Astrocyte of the cerebellum (primary cell): Measurements from ENCODE around the gene TMBIM4.

ENCODE experiments used
- DNase-seq: peaks from one replicate; pipeline ENCODE4 v3.0.0-alpha.2; 2011; ENCODE audit warnings: low read depth
- H3K4me3 ChIP-seq: 2 replicates; pipeline ENCODE4 v1.5.1; 2011; ENCODE audit warnings: mild to moderate bottlenecking, low read depth, low read length, moderate library complexity
- in situ Hi-C: cut with HindIII; loops from 2 replicates; pipeline ENCODE4 v1.10.0; 2017; ENCODE audit warnings: low sequenced_read_pairs
- TF ChIP-seq, protein P1 (sequence below): IDR thresholded peaks from 2 replicates; pipeline ENCODE4 v1.5.1; 2012; ENCODE audit warnings: low read length, low read depth, moderate library complexity, mild to moderate bottlenecking; ENCODE audit errors: missing control alignments

Gene TMBIM4

DNA sequence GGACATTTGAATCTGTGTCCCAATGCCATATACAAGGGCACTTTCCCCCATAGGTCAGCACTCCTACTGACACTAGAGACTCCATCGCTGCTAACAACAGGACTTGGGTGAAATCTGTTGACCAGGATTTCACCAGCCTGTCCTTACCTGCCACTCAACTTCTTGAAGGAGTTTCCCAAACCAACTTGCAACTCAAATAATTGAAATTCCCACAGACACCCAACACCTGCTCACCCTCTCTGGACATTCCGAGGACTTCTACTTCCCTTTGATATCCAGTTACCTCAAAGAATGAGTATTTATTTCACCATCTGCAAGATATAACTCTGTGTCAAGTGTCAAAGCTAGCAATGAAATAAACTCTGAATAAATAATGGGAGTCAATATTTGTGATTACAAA is 83.8 kb downstream of the TMBIM4 start:
- no peak overlapping the region for H3K4me3 ChIP-seq
- TF ChIP-seq, protein P1, sequence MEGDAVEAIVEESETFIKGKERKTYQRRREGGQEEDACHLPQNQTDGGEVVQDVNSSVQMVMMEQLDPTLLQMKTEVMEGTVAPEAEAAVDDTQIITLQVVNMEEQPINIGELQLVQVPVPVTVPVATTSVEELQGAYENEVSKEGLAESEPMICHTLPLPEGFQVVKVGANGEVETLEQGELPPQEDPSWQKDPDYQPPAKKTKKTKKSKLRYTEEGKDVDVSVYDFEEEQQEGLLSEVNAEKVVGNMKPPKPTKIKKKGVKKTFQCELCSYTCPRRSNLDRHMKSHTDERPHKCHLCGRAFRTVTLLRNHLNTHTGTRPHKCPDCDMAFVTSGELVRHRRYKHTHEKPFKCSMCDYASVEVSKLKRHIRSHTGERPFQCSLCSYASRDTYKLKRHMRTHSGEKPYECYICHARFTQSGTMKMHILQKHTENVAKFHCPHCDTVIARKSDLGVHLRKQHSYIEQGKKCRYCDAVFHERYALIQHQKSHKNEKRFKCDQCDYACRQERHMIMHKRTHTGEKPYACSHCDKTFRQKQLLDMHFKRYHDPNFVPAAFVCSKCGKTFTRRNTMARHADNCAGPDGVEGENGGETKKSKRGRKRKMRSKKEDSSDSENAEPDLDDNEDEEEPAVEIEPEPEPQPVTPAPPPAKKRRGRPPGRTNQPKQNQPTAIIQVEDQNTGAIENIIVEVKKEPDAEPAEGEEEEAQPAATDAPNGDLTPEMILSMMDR: no peak
- no peak for DNase-seq
- in situ Hi-C loops: no loop called here
